Left lung (tissue), 10 donors: Measurements from ENCODE around the gene GIPC3. TPM values are rescaled to one million over a fixed set of nuclear protein-coding genes. Genes with fewer than 3 reads are reported as not detected.
"Not testable (repeated sequence)": the region's sequence is repeated elsewhere in the genome, so short reads cannot be mapped to it uniquely, and the experiment has no call there.

Experiments
- ATAC-seq: fragments of 200-7000 bp; cut with Tn5 transposase; one replicate; pipeline ENCODE4 v1.9.1; 2020; ENCODE audit warnings: moderate library complexity
- DNase-seq, 4 donors: peaks; one replicate each; pipeline ENCODE4 v3.0.0-alpha.2; 2013 to 2020
- H3K27ac ChIP-seq, 2 donors: fragments of 200-600 bp; sonication (generic) in 1 of 2; one replicate each; pipeline versions ENCODE4 v1.5.0 to v1.8.0; 2020 to 2021
- H3K27me3 ChIP-seq, 2 donors: fragments of 200-600 bp; sonication (generic) in 1 of 2; one replicate each; pipeline versions ENCODE4 v1.5.0 to v1.8.0; 2020 to 2021
- H3K36me3 ChIP-seq, 2 donors: fragments of 200-600 bp; sonication (generic) in 1 of 2; one replicate each; pipeline versions ENCODE4 v1.5.0 to v1.8.0; 2020 to 2021
- H3K4me1 ChIP-seq, 2 donors: fragments of 200-600 bp; one replicate each; pipeline ENCODE4 v1.8.0; 2021
- H3K4me3 ChIP-seq, 2 donors: fragments of 200-600 bp; sonication (generic) in 1 of 2; one replicate each; pipeline versions ENCODE4 v1.5.0 to v1.8.0; 2020 to 2021; ENCODE audit warnings: mild to moderate bottlenecking in 1 of 2
- H3K9me3 ChIP-seq, 2 donors: fragments of 200-600 bp; sonication (generic) in 1 of 2; one replicate each; pipeline versions ENCODE4 v1.5.0 to v1.8.0; 2020 to 2021
- intact Hi-C, 2 donors: fragments of 100-400 bp; cut with DNase I; formaldehyde crosslinking; loops; one replicate each; pipeline versions ENCODE4 v1.11.2 to v1.14.2; 2022
- polyA plus RNA-seq, 6 donors: library from polyadenylated mRNA; unstranded; fragments of 120-200 nt; gene quantifications; one replicate each; pipeline ENCODE4 v1.2.1, GENCODE V29; 2013; ENCODE audit not compliant: insufficient read length in 6 of 6
- total RNA-seq, 2 donors: library from RNA; stranded (reverse); fragmentation: NEBNext Ultra II Directional; extraction: Animal tissue kit (Norgen Biotek cat#: 25700); gene quantifications; one replicate each; pipeline ENCODE4 v1.2.1, GENCODE V29; 2021
- TF ChIP-seq, protein P1 (sequence below), 2 donors: fragments of 200-600 bp; sonication (generic) in 1 of 2; IDR thresholded peaks; one replicate each; pipeline versions ENCODE4 v1.5.0 to v1.8.0; 2021; ENCODE audit warnings: antibody characterized with exemption in 2 of 2
- donor health status: DM: no; HTN: yes; CAD: no.
- donor health status: DM: no; HTN: no; CAD: no.

The GIPC3 gene
- total and polyA plus RNA-seq, 8 donors = 3.1 to 8.5 (median 4.4) TPM

DNA sequence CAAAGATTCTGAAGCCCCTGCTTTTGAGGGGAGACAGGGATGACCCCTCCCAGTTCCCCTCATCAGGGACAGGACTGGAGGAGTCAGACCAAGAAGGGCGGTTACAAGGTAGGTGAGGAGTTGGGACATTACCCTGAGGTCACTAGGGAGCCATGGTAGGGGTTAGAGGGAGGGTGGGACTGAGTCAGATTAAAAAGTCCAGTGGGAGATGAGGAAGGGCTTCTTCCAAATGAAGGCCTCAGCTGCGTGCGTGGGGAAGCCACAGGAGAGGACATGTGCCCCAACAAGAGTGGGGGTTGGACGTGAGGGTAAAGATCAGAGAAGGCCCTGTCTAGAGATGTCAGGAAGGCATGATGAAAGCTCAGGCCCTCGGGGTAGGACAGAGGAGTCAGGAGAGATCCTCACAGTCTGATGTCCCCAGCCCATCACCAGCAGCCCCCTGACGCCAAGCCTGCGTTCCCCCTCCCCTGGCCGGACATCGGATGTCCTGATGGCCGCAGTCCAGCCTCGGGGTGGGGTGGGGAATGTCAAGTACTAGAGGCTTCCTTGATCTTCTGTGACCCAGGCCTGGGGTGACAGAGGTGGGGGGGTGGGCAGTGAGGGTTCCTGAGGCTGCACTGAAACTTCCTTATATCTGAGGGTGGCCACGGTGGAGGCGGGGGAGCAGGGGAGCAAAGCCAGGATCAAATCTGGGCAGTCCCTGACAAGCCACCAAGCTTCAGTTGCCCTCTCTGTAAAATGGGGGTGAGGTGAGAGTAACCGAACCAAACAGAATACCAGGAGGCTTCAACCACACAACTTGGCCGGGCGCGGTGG, 21.4 kb upstream of the GIPC3 start:
- Histone ChIP-seq H3K9me3 (no peaks in the 10 kb centered on the region), H3K4me3 (no peak overlapping the region), H3K27me3 (no peaks in the 10 kb centered on the region), H3K27ac (no peak overlapping the region), H3K36me3 (no peaks in the 10 kb centered on the region), H3K4me1 (no peaks in the 10 kb centered on the region)
- TF ChIP-seq, protein P1, sequence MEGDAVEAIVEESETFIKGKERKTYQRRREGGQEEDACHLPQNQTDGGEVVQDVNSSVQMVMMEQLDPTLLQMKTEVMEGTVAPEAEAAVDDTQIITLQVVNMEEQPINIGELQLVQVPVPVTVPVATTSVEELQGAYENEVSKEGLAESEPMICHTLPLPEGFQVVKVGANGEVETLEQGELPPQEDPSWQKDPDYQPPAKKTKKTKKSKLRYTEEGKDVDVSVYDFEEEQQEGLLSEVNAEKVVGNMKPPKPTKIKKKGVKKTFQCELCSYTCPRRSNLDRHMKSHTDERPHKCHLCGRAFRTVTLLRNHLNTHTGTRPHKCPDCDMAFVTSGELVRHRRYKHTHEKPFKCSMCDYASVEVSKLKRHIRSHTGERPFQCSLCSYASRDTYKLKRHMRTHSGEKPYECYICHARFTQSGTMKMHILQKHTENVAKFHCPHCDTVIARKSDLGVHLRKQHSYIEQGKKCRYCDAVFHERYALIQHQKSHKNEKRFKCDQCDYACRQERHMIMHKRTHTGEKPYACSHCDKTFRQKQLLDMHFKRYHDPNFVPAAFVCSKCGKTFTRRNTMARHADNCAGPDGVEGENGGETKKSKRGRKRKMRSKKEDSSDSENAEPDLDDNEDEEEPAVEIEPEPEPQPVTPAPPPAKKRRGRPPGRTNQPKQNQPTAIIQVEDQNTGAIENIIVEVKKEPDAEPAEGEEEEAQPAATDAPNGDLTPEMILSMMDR (IDR thresholded peaks at IDR 0.05) = no peak
- intact Hi-C loops = no loop called here
- no peak for DNase-seq
- ATAC-seq = no peak

DNA sequence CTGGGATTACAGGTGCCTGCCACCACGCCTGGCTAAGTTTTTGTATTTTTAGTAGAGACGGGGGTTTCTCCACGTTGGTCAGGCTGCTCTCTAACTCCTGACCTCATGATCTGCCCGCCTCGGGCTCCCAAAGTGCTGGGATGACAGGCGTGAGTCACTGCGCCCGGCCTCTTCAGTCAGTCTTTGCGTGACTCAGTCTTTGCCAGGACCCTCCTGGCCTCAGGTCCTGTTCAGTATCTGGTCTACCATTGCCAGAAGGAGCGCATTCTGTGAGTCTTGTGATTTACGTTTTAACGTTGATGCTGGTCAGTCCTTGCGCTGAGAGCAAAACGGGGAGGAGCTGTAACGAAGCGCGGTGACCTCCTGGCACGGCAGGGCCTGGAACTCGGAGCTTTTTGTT, 20.1 kb upstream of the GIPC3 start:
- H3K27me3 ChIP-seq = no peaks in the 10 kb centered on the region
- H3K4me3 ChIP-seq = no peak overlapping the region
- ATAC-seq = no peak
- no peak for DNase-seq
- H3K27ac ChIP-seq = no peak overlapping the region
- no peaks in the 10 kb centered on the region for H3K4me1 ChIP-seq
- H3K36me3 ChIP-seq = no peaks in the 10 kb centered on the region
- H3K9me3 ChIP-seq = no peaks in the 10 kb centered on the region
- TF ChIP-seq, protein P1 (IDR thresholded peaks at IDR 0.05) = no peak
- intact Hi-C loops = no loop called here

DNA sequence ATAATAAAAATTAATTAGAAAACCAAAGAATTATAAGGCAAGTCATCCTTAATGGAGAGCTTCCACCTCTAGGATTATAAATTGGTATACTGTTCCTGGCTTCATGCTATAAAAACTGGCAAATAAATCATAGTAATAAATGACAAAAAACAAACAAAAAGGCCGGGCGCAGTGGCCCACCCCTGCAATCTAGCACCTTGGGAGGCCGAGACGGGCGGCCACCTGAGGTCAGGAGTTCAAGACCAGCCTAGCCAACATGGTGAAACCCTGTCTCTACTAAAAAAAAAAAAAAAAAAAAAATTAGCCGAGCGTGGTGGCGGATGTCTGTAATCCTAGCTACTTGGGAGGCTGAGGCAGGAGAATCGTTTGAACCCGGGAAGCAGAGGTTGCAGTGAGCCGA, 15.2 kb upstream of the GIPC3 start:
- H3K27me3 ChIP-seq, DNase-seq, H3K4me3 ChIP-seq, H3K36me3 ChIP-seq, H3K27ac ChIP-seq, intact Hi-C loops, ATAC-seq, H3K9me3 ChIP-seq: not testable (repeated sequence)
- H3K4me1 ChIP-seq = peaks cover 0 to 16% of the 10 kb centered on the region in 2 donors

DNA sequence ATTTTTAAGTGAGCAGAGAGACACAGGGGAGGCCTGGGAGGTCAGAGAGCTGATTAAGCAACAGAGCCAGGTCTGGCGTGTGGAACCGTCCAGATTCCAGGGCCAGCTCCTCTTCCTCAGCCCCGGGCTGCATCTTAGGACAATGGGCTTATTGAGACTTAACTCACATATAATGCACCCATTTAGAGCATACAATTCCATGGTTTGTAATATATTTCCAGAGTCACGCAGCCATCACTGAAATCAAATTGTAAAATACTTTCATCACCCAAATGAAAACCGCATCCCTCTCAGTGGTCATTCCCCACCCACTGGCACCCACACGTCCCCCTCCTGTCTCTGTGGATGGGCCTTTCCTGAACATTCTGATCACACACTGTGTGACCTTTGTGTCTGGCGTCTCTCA, 14.7 kb upstream of the GIPC3 start:
- no peak for ATAC-seq
- H3K4me3 ChIP-seq = no peak overlapping the region
- intact Hi-C loops = no loop called here

DNA sequence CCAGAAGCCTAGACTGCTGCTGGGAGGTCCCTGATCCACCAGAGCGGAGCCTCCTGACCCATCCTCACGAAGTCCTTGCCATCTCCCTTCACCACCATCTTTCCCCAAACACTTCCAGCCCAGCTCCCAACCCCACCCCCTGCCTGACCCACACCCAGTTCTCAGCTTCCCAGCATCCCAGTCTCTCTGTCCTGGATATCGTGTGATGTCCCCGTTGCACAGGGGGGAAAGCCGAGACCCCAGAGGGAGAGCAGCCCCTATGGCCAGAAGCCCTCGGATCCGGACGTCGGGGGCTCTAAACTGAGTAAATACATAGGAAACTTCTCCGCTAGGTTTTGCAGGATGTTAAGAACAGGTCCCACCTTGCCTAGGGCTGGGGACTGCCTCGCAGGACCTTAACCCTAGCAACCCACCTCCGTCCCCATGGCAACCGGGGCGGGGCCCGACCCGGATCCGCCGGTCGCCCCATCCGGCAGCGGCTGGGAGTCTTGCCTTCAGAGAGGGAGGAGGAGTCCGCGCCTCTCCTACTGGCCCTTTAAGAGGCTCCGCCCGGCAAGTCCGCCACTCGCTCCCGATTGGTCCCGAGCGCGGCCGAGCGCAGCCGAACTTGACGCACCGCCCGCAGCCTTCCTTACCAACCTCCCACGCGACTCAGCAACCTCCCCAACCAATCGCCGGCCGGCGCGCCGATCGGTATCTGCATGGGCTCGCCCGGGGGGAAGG, 13.0 kb upstream of the GIPC3 start:
- TF ChIP-seq, protein P1 (IDR thresholded peaks at IDR 0.05) = no peak
- H3K36me3 ChIP-seq = peaks cover 0 to 9% of the 10 kb centered on the region in 2 donors
- peak; percentile 99 to 100 (median 100) for DNase-seq
- no peaks in the 10 kb centered on the region for H3K27me3 ChIP-seq
- peaks cover 0 to 29% of the 10 kb centered on the region in 2 donors for H3K4me1 ChIP-seq
- peak overlapping the region; percentile 43 to 99 for H3K4me3 ChIP-seq
- peak; percentile 96 for ATAC-seq
- no peaks in the 10 kb centered on the region for H3K9me3 ChIP-seq
- intact Hi-C loops = no loop called here
- peak overlapping the region in 1 of 2 donors; percentile 85 for H3K27ac ChIP-seq

More for the DNA sequence above, 14.7 kb upstream of the GIPC3 start:
- Histone ChIP-seq H3K36me3 (no peaks in the 10 kb centered on the region), H3K4me1 (peaks cover 0 to 16% of the 10 kb centered on the region in 2 donors), H3K27me3 (no peaks in the 10 kb centered on the region), H3K9me3 (no peaks in the 10 kb centered on the region), H3K27ac (no peak overlapping the region)
- no peak for DNase-seq
- TF ChIP-seq, protein P1 (IDR thresholded peaks at IDR 0.05) = no peak
